SK-N-SH treated with all-trans-retinoic acid at 6 μM for 48 hours (cell line): ENCODE results near the gene FAM199X.
"Not testable (repeated sequence)": the region's sequence is repeated elsewhere in the genome, so short reads cannot be mapped to it uniquely, and the experiment has no call there.

ENCODE experiments used
- ARNTL ChIP-seq: fragments of 450-650 bp; formaldehyde crosslinking; IDR thresholded peaks from 2 replicates; pipeline ENCODE4 v1.5.0; 2020; ENCODE audit warnings: low read depth, mild to moderate bottlenecking, moderate library complexity, borderline replicate concordance
- BACH2 ChIP-seq: fragments of 250-450 bp; sonication (Bioruptor Pico); IDR thresholded peaks from 2 replicates; pipeline ENCODE4 v1.9.0; 2021; ENCODE audit warnings: mild to moderate bottlenecking, borderline replicate concordance
- GLIS3 ChIP-seq: fragments of 250-450 bp; sonication (Bioruptor Pico); IDR thresholded peaks from 2 replicates; pipeline ENCODE4 v1.5.0; 2020; ENCODE audit warnings: mild to moderate bottlenecking, moderate library complexity
- OSR1 ChIP-seq: fragments of 250-450 bp; sonication (Bioruptor Pico); IDR thresholded peaks from 2 replicates; pipeline ENCODE4 v1.8.0; 2022; ENCODE audit warnings: moderate library complexity, mild to moderate bottlenecking, inconsistent platforms
- PPARA ChIP-seq: fragments of 250-450 bp; sonication (Bioruptor Pico); IDR thresholded peaks from 2 replicates; pipeline ENCODE4 v1.5.0; 2020; ENCODE audit warnings: mild to moderate bottlenecking, borderline replicate concordance
- ZC3H10 ChIP-seq: fragments of 250-450 bp; sonication (Bioruptor Pico); IDR thresholded peaks from 2 replicates; pipeline ENCODE4 v1.5.1; 2021; ENCODE audit warnings: mild to moderate bottlenecking, moderate library complexity
- ZFP3 ChIP-seq: fragments of 250-450 bp; sonication (Bioruptor Pico); IDR thresholded peaks from 2 replicates; pipeline ENCODE4 v1.5.0; 2020; ENCODE audit warnings: mild to moderate bottlenecking, moderate library complexity
- ZFP30 ChIP-seq: fragments of 450-650 bp; formaldehyde crosslinking; IDR thresholded peaks from 2 replicates; pipeline ENCODE4 v1.5.0; 2022; ENCODE audit warnings: mild to moderate bottlenecking, moderate library complexity
- ZNF565 ChIP-seq: fragments of 450-650 bp; formaldehyde crosslinking; conservative IDR thresholded peaks from 2 replicates; pipeline ENCODE4 v1.5.0; 2020; ENCODE audit warnings: low read depth, mild to moderate bottlenecking, moderate library complexity
- TF ChIP-seq, protein P1 (sequence below): fragments of 250-450 bp; sonication (Bioruptor Pico); IDR thresholded peaks from 2 replicates; pipeline ENCODE4 v1.8.0; 2020; ENCODE audit warnings: mild to moderate bottlenecking, moderate library complexity, borderline replicate concordance
- TF ChIP-seq, protein P2 (sequence below): fragments of 250-450 bp; sonication (Bioruptor Pico); IDR thresholded peaks from 2 replicates; pipeline ENCODE4 v1.5.1; 2020; ENCODE audit warnings: low read depth, mild to moderate bottlenecking, moderate library complexity

DNA sequence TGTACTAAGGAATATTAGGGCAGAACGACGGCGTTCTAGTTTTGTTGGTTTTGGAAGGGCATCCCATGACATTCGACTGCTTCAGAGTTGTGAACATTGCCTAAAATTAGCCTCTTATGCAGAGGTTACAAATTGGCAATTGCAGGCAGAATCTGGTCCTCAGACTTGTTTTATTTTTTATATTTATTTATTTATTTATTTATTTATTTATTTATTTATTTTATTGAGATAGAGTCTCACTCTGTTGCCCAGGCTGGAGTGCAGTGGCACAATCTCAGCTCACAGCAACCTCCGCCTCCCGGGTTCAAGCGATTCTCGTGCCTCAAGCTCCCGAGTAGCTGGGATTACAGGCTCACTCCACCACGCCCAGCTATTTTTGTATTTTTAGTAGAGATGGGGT is 63.8 kb downstream of the FAM199X start:
- TF ChIP-seq, protein P1, sequence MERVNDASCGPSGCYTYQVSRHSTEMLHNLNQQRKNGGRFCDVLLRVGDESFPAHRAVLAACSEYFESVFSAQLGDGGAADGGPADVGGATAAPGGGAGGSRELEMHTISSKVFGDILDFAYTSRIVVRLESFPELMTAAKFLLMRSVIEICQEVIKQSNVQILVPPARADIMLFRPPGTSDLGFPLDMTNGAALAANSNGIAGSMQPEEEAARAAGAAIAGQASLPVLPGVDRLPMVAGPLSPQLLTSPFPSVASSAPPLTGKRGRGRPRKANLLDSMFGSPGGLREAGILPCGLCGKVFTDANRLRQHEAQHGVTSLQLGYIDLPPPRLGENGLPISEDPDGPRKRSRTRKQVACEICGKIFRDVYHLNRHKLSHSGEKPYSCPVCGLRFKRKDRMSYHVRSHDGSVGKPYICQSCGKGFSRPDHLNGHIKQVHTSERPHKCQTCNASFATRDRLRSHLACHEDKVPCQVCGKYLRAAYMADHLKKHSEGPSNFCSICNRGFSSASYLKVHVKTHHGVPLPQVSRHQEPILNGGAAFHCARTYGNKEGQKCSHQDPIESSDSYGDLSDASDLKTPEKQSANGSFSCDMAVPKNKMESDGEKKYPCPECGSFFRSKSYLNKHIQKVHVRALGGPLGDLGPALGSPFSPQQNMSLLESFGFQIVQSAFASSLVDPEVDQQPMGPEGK (CRISPR knock-in tag) = not testable (repeated sequence)
- TF ChIP-seq BACH2 (CRISPR knock-in tag); ARNTL (CRISPR knock-in tag); ZFP3; OSR1; ZFP30 (CRISPR knock-in tag); PPARA (CRISPR knock-in tag); GLIS3 (CRISPR knock-in tag); ZC3H10 (CRISPR knock-in tag); ZNF565 (CRISPR knock-in tag): not testable (repeated sequence)
- TF ChIP-seq, protein P2, sequence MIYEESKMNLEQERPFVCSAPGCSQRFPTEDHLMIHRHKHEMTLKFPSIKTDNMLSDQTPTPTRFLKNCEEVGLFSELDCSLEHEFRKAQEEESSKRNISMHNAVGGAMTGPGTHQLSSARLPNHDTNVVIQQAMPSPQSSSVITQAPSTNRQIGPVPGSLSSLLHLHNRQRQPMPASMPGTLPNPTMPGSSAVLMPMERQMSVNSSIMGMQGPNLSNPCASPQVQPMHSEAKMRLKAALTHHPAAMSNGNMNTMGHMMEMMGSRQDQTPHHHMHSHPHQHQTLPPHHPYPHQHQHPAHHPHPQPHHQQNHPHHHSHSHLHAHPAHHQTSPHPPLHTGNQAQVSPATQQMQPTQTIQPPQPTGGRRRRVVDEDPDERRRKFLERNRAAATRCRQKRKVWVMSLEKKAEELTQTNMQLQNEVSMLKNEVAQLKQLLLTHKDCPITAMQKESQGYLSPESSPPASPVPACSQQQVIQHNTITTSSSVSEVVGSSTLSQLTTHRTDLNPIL (CRISPR knock-in tag) = not testable (repeated sequence)
